Transverse colon (tissue), 3 donors: Measurements from ENCODE around the gene RESF1.

ENCODE experiments used
- POLR2A ChIP-seq: fragments of 450-650 bp; IDR thresholded peaks from one replicate; pipeline ENCODE4 v1.6.1; 2016; ENCODE audit warnings: antibody characterized with exemption, mild to moderate bottlenecking, moderate library complexity
- TF ChIP-seq, protein P1 (sequence below), 5 experiments: fragments of 200-600 bp in 3 of 5; fragments of 450-650 bp in 2 of 5; sonication (generic) in 3 of 5; IDR thresholded peaks; 1 replicate in 2 of 5; 2 replicates in 3 of 5; pipeline ENCODE4 v1.5.1; 2016 to 2017; ENCODE audit warnings: antibody characterized with exemption in 5 of 5, inconsistent platforms in 3 of 5, mild to moderate bottlenecking in 2 of 5, moderate library complexity in 1 of 5

DNA sequence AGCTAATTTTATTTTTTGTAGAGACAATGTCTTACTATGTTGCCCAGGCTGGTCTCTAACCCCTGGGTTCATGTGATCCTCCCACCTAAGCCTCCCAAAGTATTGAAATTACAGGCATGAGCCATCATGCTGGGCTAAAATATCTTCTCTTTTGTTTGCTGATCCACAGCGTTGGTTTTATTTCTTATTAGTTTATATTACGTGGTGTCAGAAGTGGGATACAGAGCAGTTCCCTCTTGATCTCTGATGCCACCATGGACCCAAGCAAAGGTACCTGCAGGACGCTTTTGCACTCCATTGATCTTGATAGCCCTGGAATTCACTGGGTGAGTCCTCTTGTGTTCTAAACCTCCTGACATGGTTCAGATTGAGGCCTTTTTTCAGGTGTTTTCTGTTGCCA, 43.8 kb upstream of the RESF1 start:
- TF ChIP-seq, protein P1, sequence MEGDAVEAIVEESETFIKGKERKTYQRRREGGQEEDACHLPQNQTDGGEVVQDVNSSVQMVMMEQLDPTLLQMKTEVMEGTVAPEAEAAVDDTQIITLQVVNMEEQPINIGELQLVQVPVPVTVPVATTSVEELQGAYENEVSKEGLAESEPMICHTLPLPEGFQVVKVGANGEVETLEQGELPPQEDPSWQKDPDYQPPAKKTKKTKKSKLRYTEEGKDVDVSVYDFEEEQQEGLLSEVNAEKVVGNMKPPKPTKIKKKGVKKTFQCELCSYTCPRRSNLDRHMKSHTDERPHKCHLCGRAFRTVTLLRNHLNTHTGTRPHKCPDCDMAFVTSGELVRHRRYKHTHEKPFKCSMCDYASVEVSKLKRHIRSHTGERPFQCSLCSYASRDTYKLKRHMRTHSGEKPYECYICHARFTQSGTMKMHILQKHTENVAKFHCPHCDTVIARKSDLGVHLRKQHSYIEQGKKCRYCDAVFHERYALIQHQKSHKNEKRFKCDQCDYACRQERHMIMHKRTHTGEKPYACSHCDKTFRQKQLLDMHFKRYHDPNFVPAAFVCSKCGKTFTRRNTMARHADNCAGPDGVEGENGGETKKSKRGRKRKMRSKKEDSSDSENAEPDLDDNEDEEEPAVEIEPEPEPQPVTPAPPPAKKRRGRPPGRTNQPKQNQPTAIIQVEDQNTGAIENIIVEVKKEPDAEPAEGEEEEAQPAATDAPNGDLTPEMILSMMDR (IDR thresholded peaks at IDR 0.05) = no peak
- no peak for TF ChIP-seq POLR2A
